22Rv1 (cell line): ENCODE measurements around the gene KCNJ5.

ENCODE experiments used
- CTCF ChIP-seq: fragments of 450-650 bp; IDR thresholded peaks from 2 replicates; pipeline ENCODE4 v1.5.1; 2017; ENCODE audit warnings: mild to moderate bottlenecking
- ZFX ChIP-seq: fragments of 450-650 bp; IDR thresholded peaks from 2 replicates; pipeline ENCODE4 v1.6.1; 2017; ENCODE audit warnings: antibody characterized with exemption, borderline replicate concordance

- no peak for TF ChIP-seq CTCF
- no peak for TF ChIP-seq ZFX
These were observed 12.3 kb downstream of the KCNJ5 start for GRCh38 chr11:128903248-128904061.
